Fibroblast of lung (primary cell): ENCODE data around the gene DDX25. TPM values are rescaled to one million over a fixed set of nuclear protein-coding genes. Genes with fewer than 3 reads are reported as not detected.

Experiments used
- DNase-seq, 2 donors: peaks; one replicate each; pipeline versions ENCODE4 v3.0.0 to v3.0.0-alpha.2; 2010; ENCODE audit warnings: low read depth in 2 of 2
- H2AFZ ChIP-seq: 2 replicates; pipeline ENCODE4 v1.5.1; 2012; ENCODE audit warnings: low read length, control low read depth, inconsistent platforms
- H3K27ac ChIP-seq: 2 replicates; pipeline ENCODE4 v1.5.1; 2011; ENCODE audit warnings: low read length, control low read depth; ENCODE audit not compliant: insufficient read depth
- H3K27me3 ChIP-seq: 2 replicates; pipeline ENCODE4 v1.5.1; 2011; ENCODE audit warnings: mild to moderate bottlenecking, low read length; ENCODE audit not compliant: control insufficient read depth, insufficient read depth
- H3K36me3 ChIP-seq: 2 replicates; pipeline ENCODE4 v1.5.1; 2011; ENCODE audit warnings: low read length; ENCODE audit not compliant: control insufficient read depth, insufficient read depth
- H3K4me1 ChIP-seq: 2 replicates; pipeline ENCODE4 v1.5.1; 2011; ENCODE audit warnings: low read length; ENCODE audit not compliant: control insufficient read depth, insufficient read depth; ENCODE audit errors: extremely low read depth
- H3K4me2 ChIP-seq: 2 replicates; pipeline ENCODE4 v1.5.1; 2011; ENCODE audit warnings: low read length, control low read depth; ENCODE audit not compliant: insufficient read depth; ENCODE audit errors: extremely low read depth
- H3K4me3 ChIP-seq, 4 experiments: fragments of 200-600 bp in 1 of 4; sonication (generic) in 1 of 4; replicated peaks in 1 of 4; 2 replicates each; pipeline ENCODE4 v1.5.1; 2011 to 2016; ENCODE audit warnings: low read length in 4 of 4, low read depth in 3 of 4, mild to moderate bottlenecking in 3 of 4, control low read depth in 2 of 4, inconsistent platforms in 1 of 4, mixed read lengths in 1 of 4; ENCODE audit not compliant: insufficient read depth in 1 of 4; ENCODE audit errors: control extremely low read depth in 1 of 4
- H3K79me2 ChIP-seq: 2 replicates; pipeline ENCODE4 v1.5.1; 2012; ENCODE audit warnings: mild to moderate bottlenecking, low read length, inconsistent platforms; ENCODE audit not compliant: control insufficient read depth, insufficient read depth
- H3K9ac ChIP-seq: 2 replicates; pipeline ENCODE4 v1.5.1; 2011; ENCODE audit warnings: mild to moderate bottlenecking, low read length, control low read depth; ENCODE audit not compliant: insufficient read depth
- H3K9me3 ChIP-seq: 2 replicates; pipeline ENCODE4 v1.5.1; 2012; ENCODE audit warnings: low read depth, low read length; ENCODE audit not compliant: control insufficient read depth, insufficient read depth
- H4K20me1 ChIP-seq: 2 replicates; pipeline ENCODE4 v1.5.1; 2011; ENCODE audit warnings: low read length; ENCODE audit not compliant: control insufficient read depth, insufficient read depth; ENCODE audit errors: extremely low read depth
- CTCF ChIP-seq, 2 donors: IDR thresholded peaks in 1 of 2; conservative IDR thresholded peaks in 1 of 2; 1 replicate in 1 of 2; 2 replicates in 1 of 2; pipeline ENCODE4 v1.5.1; 2011 to 2012; ENCODE audit warnings: low read length in 2 of 2, control low read depth in 1 of 2, inconsistent platforms in 1 of 2, low read depth in 1 of 2, mild to moderate bottlenecking in 1 of 2
- EZH2 ChIP-seq: IDR thresholded peaks from 2 replicates; pipeline ENCODE4 v1.5.1; 2012; ENCODE audit warnings: low read length, control low read depth, mild to moderate bottlenecking; ENCODE audit errors: missing control alignments
- polyA plus RNA-seq, 2 donors: library from polyadenylated mRNA; depleted of rRNA in 1 of 2; stranded (reverse) in 1 of 2; unstranded in 1 of 2; fragments of >200 nt; gene quantifications; 2 replicates each; pipeline ENCODE4 v1.2.1, GENCODE V29; 2011 to 2012; ENCODE audit warnings: missing spikeins in 1 of 2
- total RNA-seq: library from RNA; depleted of rRNA; stranded (reverse); fragments of >200 nt; gene quantifications from 2 replicates; pipeline ENCODE4 v1.2.1, GENCODE V29; 2014

DDX25 gene
- total and polyA plus RNA-seq, 2 donors (not counting 1 experiment from before 2014, with no cell fraction given): not detected

- no peak for TF ChIP-seq EZH2
- no peak for TF ChIP-seq CTCF (conservative IDR thresholded peaks at IDR 0.05 in 1 of 2, IDR thresholded peaks at IDR 0.05 in 1 of 2; ENCODE audit: low read depth in 1 of 2, low read length in 2 of 2)
- no peaks in the 10 kb centered on the region for H3K4me1 ChIP-seq
- H4K20me1 ChIP-seq: no peaks in the 10 kb centered on the region
- H3K9me3 ChIP-seq: no peaks in the 10 kb centered on the region
- no peaks in the 10 kb centered on the region for H3K79me2 ChIP-seq
- DNase-seq: peak in 1 of 2 donors; percentile 8
- H3K4me3 ChIP-seq: no peak overlapping the region
- no peaks in the 10 kb centered on the region for H3K36me3 ChIP-seq
- H3K9ac ChIP-seq: no peak overlapping the region
- H3K4me2 ChIP-seq: no peak overlapping the region
- H2AFZ ChIP-seq: no peak overlapping the region
- H3K27me3 ChIP-seq: no peaks in the 10 kb centered on the region
- H3K27ac ChIP-seq: no peak overlapping the region
These were observed 34.8 kb upstream of the DDX25 start for GRCh38 chr11:125869521-125869920.

GRCh38 chr11:125871391-125872137, 32.7 kb upstream of the DDX25 start:
- Histone ChIP-seq H3K4me1 (no peaks in the 10 kb centered on the region), H3K9me3 (no peaks in the 10 kb centered on the region), H3K9ac (no peak overlapping the region), H3K27me3 (no peaks in the 10 kb centered on the region), H3K79me2 (no peaks in the 10 kb centered on the region), H3K4me2 (no peak overlapping the region), H2AFZ (no peak overlapping the region), H3K36me3 (no peaks in the 10 kb centered on the region), H4K20me1 (no peaks in the 10 kb centered on the region), H3K4me3 (no peak overlapping the region), H3K27ac (no peak overlapping the region)
- peak; percentile 22 to 34 for DNase-seq
- TF ChIP-seq CTCF (conservative IDR thresholded peaks at IDR 0.05 in 1 of 2, IDR thresholded peaks at IDR 0.05 in 1 of 2; ENCODE audit: low read depth in 1 of 2, low read length in 2 of 2) (peak; percentile 53 to 75), EZH2 (no peak)

GRCh38 chr11:125872138-125872491, 32.2 kb upstream of the DDX25 start:
- no peak overlapping the region for H3K9ac ChIP-seq
- no peaks in the 10 kb centered on the region for H3K9me3 ChIP-seq
- no peaks in the 10 kb centered on the region for H3K79me2 ChIP-seq
- no peaks in the 10 kb centered on the region for H3K4me1 ChIP-seq
- H4K20me1 ChIP-seq: no peaks in the 10 kb centered on the region
- no peaks in the 10 kb centered on the region for H3K27me3 ChIP-seq
- no peak overlapping the region for H3K4me2 ChIP-seq
- H2AFZ ChIP-seq: no peak overlapping the region
- H3K4me3 ChIP-seq: no peak overlapping the region
- no peaks in the 10 kb centered on the region for H3K36me3 ChIP-seq
- TF ChIP-seq CTCF (conservative IDR thresholded peaks at IDR 0.05 in 1 of 2, IDR thresholded peaks at IDR 0.05 in 1 of 2; ENCODE audit: low read depth in 1 of 2, low read length in 2 of 2) (no peak), EZH2 (no peak)
- no peak overlapping the region for H3K27ac ChIP-seq
- DNase-seq: no peak
